ENCODE data around the gene REXO4.
A peak's percentile ranks its signal among the peaks of the same experiment; 100 is the strongest.

- TF ChIP-seq CHD4 (IDR thresholded peaks at IDR 0.05; ENCODE audit: borderline replicate concordance, low read length) = no peak
- TF ChIP-seq TBP (CRISPR knock-in tag; IDR thresholded peaks at IDR 0.05) = no peak
- peak in 1 of 2 experiments; percentile 46; a peak in 1 of 4 replicates for TF ChIP-seq POLR2A (IDR thresholded peaks at IDR 0.05; ENCODE audit: insufficient read depth in 1 of 2, low read depth in 2 of 2, low read length in 2 of 2)
- TF ChIP-seq, protein P1, sequence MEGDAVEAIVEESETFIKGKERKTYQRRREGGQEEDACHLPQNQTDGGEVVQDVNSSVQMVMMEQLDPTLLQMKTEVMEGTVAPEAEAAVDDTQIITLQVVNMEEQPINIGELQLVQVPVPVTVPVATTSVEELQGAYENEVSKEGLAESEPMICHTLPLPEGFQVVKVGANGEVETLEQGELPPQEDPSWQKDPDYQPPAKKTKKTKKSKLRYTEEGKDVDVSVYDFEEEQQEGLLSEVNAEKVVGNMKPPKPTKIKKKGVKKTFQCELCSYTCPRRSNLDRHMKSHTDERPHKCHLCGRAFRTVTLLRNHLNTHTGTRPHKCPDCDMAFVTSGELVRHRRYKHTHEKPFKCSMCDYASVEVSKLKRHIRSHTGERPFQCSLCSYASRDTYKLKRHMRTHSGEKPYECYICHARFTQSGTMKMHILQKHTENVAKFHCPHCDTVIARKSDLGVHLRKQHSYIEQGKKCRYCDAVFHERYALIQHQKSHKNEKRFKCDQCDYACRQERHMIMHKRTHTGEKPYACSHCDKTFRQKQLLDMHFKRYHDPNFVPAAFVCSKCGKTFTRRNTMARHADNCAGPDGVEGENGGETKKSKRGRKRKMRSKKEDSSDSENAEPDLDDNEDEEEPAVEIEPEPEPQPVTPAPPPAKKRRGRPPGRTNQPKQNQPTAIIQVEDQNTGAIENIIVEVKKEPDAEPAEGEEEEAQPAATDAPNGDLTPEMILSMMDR (CRISPR knock-in tag; IDR thresholded peaks at IDR 0.05) = no peak
- TF ChIP-seq CSRNP1 (CRISPR knock-in tag; IDR thresholded peaks at IDR 0.05) = no peak
- no peak for TF ChIP-seq ZNF670 (CRISPR knock-in tag; IDR thresholded peaks at IDR 0.05; ENCODE audit: borderline replicate concordance)
- TF ChIP-seq EZH2 (conservative IDR thresholded peaks at IDR 0.05; ENCODE audit: low read depth, low read length) = no peak
- TF ChIP-seq ZNF672 (CRISPR knock-in tag; IDR thresholded peaks at IDR 0.05) = no peak
- TF ChIP-seq NR2F6 (IDR thresholded peaks at IDR 0.05) = no peak
- no peak for TF ChIP-seq NR2F6 (CRISPR knock-in tag; IDR thresholded peaks at IDR 0.05)
- no peak for TF ChIP-seq SRF (IDR thresholded peaks at IDR 0.05; ENCODE audit: low read depth, low read length)
- no peak for TF ChIP-seq SCMH1 (CRISPR knock-in tag; IDR thresholded peaks at IDR 0.05; ENCODE audit: borderline replicate concordance)
- no peak for TF ChIP-seq RAD51 (IDR thresholded peaks at IDR 0.05; ENCODE audit: borderline replicate concordance)
Observed at GRCh38 chr9:133404454-133405002, 13.3 kb downstream of the REXO4 start.
